Jurkat, Clone E6-1 (cell line): ENCODE measurements around the gene HSPA4.

Source experiments
- DNase-seq: peaks from one replicate; pipeline ENCODE4 v3.0.0-alpha.2; 2011; ENCODE audit warnings: low read depth, low spot score
- H3K4me3 ChIP-seq: 2 replicates; pipeline ENCODE4 v1.5.1; 2011; ENCODE audit warnings: mild to moderate bottlenecking, low read length, control low read depth, moderate library complexity

Gene HSPA4

GRCh38 chr5:133048993-133049725 lies 2.7 kb upstream of the HSPA4 start:
- DNase-seq = no peak
- H3K4me3 ChIP-seq = no peak overlapping the region

GRCh38 chr5:133049726-133050048 lies 2.1 kb upstream of the HSPA4 start:
- no peak for DNase-seq
- no peak overlapping the region for H3K4me3 ChIP-seq

- no peak for DNase-seq
Measured at GRCh38 chr5:133050521-133050920, 1.3 kb upstream of the HSPA4 start.

GRCh38 chr5:133051061-133051541 lies 712 bp upstream of the HSPA4 start:
- H3K4me3 ChIP-seq = peak overlapping the region; percentile 99
- no peak for DNase-seq

More at GRCh38 chr5:133050521-133050920, 1.3 kb upstream of the HSPA4 start:
- peak overlapping the region; percentile 99 for H3K4me3 ChIP-seq

- DNase-seq = no peak
- peak overlapping the region; percentile 99 for H3K4me3 ChIP-seq
Measured at GRCh38 chr5:133052317-133053175, 733 bp downstream of the HSPA4 start.

GRCh38 chr5:133053448-133053847 lies 1.6 kb downstream of the HSPA4 start:
- no peak for DNase-seq
- peak overlapping the region; percentile 99 for H3K4me3 ChIP-seq

DNA sequence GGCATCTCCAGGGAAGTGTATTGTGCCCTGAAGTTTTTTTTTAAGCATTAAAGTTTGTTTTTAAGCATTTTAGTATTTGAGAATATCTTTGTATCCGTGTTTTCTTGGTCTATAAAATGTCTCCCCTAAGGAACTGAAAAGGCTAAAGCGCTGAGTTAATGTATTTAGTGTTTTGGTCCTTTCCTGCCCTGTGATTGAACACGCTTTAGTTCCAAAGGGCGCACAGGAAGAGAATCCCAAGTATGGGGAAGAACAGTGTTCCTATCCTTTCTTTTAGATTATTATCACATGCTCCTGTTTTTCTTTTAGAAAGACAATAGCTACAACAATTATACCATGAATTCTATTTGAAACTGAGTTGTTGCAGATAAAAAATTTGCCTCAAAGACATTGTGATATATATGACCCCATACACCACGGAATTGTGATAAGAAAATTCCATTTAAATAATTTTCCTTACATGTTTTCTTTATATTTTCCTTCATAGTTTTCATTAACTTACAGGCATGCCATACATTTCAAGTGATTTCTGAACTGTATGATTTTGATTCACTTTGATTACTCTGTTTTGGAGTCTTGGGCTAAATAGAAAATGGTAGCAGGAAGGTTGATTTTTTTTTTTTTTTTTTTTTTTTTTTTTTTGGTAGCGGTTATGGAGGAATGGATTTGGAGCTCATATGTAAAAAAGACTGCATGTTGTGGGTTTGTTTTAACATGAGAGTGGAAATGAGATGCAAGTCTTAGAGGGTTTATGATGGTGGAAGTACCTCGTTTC lies 3.1 kb downstream of the HSPA4 start:
- no peak for DNase-seq
- no peak overlapping the region for H3K4me3 ChIP-seq

GRCh38 chr5:133056891-133057290 lies 5.1 kb downstream of the HSPA4 start:
- DNase-seq = no peak
- no peak overlapping the region for H3K4me3 ChIP-seq

DNA sequence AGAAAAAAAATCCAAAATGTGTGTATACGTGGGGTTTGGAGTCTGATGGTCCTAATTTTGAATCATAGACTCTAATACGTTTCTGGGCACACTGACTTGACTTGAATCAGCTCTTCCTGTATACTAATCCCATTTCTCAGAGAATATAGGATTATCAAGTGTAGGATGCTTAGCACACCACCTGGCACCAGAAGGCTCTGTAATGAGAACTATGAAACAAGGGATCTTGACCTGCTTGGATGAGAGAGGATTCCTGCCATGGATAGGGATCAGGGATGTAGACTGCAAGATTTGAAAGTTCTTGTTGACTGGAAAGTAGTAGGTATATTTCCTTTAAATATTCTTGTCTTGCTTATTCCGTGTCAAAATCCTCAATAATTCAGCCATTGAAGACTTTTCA lies 7.8 kb downstream of the HSPA4 start:
- no peak overlapping the region for H3K4me3 ChIP-seq

DNA sequence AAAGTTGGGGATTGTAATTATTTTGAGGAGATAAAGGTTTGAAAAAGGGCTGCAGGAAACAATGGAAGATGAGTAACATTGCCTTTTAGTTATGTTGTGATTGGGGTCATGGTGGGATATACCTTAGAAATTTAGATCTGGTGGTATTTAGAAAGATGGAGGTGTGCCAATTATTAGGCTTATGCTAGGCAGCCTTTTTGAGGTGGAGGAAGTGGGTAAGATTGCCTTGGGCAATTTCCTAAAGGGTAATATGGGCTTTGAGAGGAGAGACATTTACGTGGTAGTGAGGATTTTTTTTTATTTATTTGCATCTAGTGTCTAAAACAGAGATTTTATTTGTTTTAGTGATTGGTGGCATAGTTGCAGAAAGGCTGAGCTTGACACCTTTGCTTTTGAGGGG lies 10.5 kb downstream of the HSPA4 start:
- H3K4me3 ChIP-seq = no peak overlapping the region
- peak; percentile 35 for DNase-seq

More for the DNA sequence above, 7.8 kb downstream of the HSPA4 start:
- DNase-seq = no peak

- no peak for DNase-seq
Measured at GRCh38 chr5:133063965-133064364, 12.2 kb downstream of the HSPA4 start.

DNA sequence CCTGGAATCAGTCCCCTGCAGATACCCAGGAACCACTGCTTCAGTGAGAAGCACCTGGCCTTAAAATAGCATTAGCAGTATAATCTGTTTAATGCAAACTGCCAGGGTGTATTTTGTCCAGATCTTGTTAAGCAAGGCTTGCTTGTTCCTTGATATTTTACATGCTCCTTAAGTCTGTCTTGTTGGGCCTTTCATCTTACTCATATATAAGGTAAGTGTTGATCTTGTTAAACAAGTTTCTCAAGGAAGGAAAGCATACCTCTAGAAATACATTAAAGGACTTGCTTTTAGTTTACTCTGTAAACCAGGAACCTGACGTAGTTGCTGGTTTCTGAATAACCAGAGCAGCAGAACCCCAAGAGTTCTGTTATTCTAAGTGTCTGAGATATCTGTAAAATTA lies 13.7 kb downstream of the HSPA4 start:
- H3K4me3 ChIP-seq = no peak overlapping the region
- no peak for DNase-seq

More at GRCh38 chr5:133063965-133064364, 12.2 kb downstream of the HSPA4 start:
- H3K4me3 ChIP-seq = no peak overlapping the region

GRCh38 chr5:133066045-133066444 lies 14.2 kb downstream of the HSPA4 start:
- DNase-seq = no peak
- no peak overlapping the region for H3K4me3 ChIP-seq

DNA sequence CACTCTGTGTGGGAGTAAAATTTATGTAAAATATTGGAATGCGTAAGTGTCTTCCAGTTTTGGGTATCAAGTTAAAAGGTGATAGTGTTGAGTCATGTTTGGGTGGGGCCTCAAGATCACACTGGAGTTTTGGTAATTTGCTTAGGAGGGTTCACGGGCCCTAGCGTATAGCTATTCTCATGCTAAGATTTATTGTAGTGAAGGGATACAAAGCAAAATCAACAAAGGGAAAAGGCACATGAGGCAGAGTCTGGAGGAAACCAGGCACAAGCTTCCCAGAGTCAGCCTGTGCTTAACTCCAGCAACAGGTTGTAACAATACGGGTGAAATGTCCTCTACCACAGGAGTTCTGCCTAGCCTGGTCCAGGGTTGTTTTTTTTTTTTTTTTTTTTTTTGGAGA lies 20.2 kb downstream of the HSPA4 start:
- DNase-seq = no peak
- H3K4me3 ChIP-seq = no peak overlapping the region

- H3K4me3 ChIP-seq = no peak overlapping the region
- DNase-seq = no peak
Measured at GRCh38 chr5:133075572-133076536, 24.0 kb downstream of the HSPA4 start.

DNA sequence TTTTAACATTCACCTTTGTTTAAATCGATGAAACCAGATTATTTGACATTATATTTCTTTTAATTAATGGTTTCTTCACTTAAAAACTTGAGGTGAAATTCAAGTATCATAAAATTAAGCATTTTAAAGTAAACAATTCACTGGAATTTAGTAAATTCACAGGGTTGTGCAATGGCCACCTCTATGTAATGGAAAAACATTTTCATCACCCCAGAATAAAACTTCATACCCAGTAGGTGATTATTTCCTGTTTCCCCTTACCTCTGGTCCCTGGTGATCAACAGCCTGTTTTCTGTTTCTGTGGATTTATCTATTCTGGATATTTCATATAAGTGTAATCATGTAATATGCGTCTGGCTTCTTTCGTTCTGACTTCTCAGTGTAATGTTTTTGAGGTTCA lies 27.2 kb downstream of the HSPA4 start:
- no peak overlapping the region for H3K4me3 ChIP-seq
- no peak for DNase-seq

GRCh38 chr5:133081036-133081435 lies 29.2 kb downstream of the HSPA4 start:
- H3K4me3 ChIP-seq = no peak overlapping the region
- no peak for DNase-seq

DNA sequence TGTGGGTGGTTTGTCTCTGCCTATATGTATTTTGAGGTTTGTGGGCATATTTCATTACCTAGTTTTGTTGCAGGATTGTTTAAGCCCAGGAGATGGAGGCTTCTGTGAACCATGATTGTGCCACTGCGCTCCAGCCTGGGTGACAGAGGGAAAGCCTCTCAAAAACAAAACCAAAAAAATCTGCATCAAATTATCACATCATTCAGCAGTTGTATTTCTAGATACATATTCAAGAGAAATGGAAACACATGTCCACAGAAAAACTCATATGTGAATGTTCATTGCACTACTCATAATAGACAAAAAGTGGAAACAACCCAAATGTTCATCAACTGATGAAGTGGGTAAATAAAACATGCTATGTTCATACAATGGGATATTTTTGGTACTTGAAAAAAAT lies 29.9 kb downstream of the HSPA4 start:
- H3K4me3 ChIP-seq = no peak overlapping the region
- DNase-seq = no peak

DNA sequence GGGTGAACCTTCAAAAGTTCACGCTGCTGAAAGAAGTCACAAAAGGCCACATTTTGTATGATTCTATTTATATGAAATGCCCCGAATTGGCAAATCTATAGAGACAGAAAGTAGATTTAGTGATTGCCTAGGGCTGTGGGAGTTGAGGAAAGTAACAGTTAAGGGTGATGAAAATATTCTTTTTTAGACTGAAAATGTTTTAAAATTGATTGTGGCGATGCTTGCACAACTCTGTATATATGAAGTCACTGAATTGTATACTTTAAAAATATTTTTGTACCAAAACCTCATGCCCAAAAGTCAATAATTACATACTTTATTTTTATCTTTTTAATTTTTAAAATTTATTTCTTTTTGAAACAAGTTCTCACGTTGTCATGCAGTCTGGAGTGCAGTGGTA lies 30.3 kb downstream of the HSPA4 start:
- no peak for DNase-seq
- no peak overlapping the region for H3K4me3 ChIP-seq
